A549 (cell line): ENCODE results near the gene LRRC51.
"Not testable (repeated sequence)": the region's sequence is repeated elsewhere in the genome, so short reads cannot be mapped to it uniquely, and the experiment has no call there.

Source experiments
- HOXA7 ChIP-seq: fragments of 250-450 bp; sonication (Bioruptor Pico); IDR thresholded peaks from 2 replicates; pipeline ENCODE4 v1.5.0; 2020; ENCODE audit warnings: mild to moderate bottlenecking, moderate library complexity
- HOXB13 ChIP-seq: fragments of 250-450 bp; sonication (Bioruptor Pico); IDR thresholded peaks from 2 replicates; pipeline ENCODE4 v1.5.0; 2020; ENCODE audit warnings: low read depth, mild to moderate bottlenecking, moderate library complexity
- POLR2A ChIP-seq: IDR thresholded peaks from 2 replicates; pipeline ENCODE4 v1.6.1; 2012; ENCODE audit warnings: mild to moderate bottlenecking, low read length
- TF ChIP-seq, protein P1 (sequence below): fragments of >200 bp; sonication (Bioruptor Twin); formaldehyde crosslinking; IDR thresholded peaks from 3 replicates; pipeline ENCODE4 v1.5.1; 2016

DNA sequence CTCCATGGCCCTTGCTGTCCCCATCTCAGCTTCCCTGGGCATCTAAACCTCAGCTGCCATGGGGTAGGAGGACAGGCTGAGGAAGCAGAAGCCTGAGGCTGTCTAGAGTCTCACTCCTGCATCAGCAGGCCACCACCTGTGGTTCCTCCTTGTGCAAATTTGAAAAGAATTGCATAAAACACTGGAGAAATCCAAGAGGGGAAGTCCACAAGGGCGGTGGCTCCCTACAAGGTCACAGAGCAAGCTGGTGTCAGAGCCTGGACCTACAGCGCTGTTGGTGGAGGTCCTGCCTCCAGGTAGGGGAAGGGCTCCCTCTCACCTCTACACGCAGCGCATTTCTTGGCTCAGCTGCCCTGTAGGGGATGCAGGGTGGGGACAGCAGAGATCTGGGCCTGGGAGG is 54.8 kb downstream of the LRRC51 start, which contains the start of gene FOLR3:
- TF ChIP-seq HOXA7 (CRISPR knock-in tag); POLR2A; HOXB13 (CRISPR knock-in tag): not testable (repeated sequence)
- TF ChIP-seq, protein P1, sequence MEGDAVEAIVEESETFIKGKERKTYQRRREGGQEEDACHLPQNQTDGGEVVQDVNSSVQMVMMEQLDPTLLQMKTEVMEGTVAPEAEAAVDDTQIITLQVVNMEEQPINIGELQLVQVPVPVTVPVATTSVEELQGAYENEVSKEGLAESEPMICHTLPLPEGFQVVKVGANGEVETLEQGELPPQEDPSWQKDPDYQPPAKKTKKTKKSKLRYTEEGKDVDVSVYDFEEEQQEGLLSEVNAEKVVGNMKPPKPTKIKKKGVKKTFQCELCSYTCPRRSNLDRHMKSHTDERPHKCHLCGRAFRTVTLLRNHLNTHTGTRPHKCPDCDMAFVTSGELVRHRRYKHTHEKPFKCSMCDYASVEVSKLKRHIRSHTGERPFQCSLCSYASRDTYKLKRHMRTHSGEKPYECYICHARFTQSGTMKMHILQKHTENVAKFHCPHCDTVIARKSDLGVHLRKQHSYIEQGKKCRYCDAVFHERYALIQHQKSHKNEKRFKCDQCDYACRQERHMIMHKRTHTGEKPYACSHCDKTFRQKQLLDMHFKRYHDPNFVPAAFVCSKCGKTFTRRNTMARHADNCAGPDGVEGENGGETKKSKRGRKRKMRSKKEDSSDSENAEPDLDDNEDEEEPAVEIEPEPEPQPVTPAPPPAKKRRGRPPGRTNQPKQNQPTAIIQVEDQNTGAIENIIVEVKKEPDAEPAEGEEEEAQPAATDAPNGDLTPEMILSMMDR, result not testable (repeated sequence)
